SK-N-SH treated with all-trans-retinoic acid at 6 μM for 48 hours (cell line): ENCODE data around the gene LRRK1.

Source experiments
- ARNTL ChIP-seq: fragments of 450-650 bp; formaldehyde crosslinking; IDR thresholded peaks from 2 replicates; pipeline ENCODE4 v1.5.0; 2020; ENCODE audit warnings: low read depth, mild to moderate bottlenecking, moderate library complexity, borderline replicate concordance
- CREB5 ChIP-seq: fragments of 250-450 bp; sonication (Bioruptor Pico); IDR thresholded peaks from 2 replicates; pipeline ENCODE4 v1.5.1; 2020; ENCODE audit warnings: low read depth, mild to moderate bottlenecking, moderate library complexity
- CSDC2 ChIP-seq: fragments of 250-450 bp; sonication (Bioruptor Pico); IDR thresholded peaks from 2 replicates; pipeline ENCODE4 v1.5.0; 2020; ENCODE audit warnings: mild to moderate bottlenecking, moderate library complexity
- CSRNP3 ChIP-seq: fragments of 250-450 bp; sonication (Bioruptor Pico); IDR thresholded peaks from 2 replicates; pipeline ENCODE4 v1.5.1; 2021; ENCODE audit warnings: mild to moderate bottlenecking, moderate library complexity
- OSR1 ChIP-seq: fragments of 250-450 bp; sonication (Bioruptor Pico); IDR thresholded peaks from 2 replicates; pipeline ENCODE4 v1.8.0; 2022; ENCODE audit warnings: moderate library complexity, mild to moderate bottlenecking, inconsistent platforms
- PATZ1 ChIP-seq: fragments of 250-450 bp; sonication (Bioruptor Pico); IDR thresholded peaks from 2 replicates; pipeline ENCODE4 v1.8.0; 2020; ENCODE audit warnings: mild to moderate bottlenecking, moderate library complexity, borderline replicate concordance
- PPARA ChIP-seq: fragments of 250-450 bp; sonication (Bioruptor Pico); IDR thresholded peaks from 2 replicates; pipeline ENCODE4 v1.5.0; 2020; ENCODE audit warnings: mild to moderate bottlenecking, borderline replicate concordance
- SNAI2 ChIP-seq: fragments of 250-450 bp; sonication (Bioruptor Pico); IDR thresholded peaks from 2 replicates; pipeline ENCODE4 v1.5.0; 2020; ENCODE audit warnings: mild to moderate bottlenecking, moderate library complexity
- TCF4 ChIP-seq: fragments of 250-450 bp; sonication (Bioruptor Pico); IDR thresholded peaks from 2 replicates; pipeline ENCODE4 v1.8.0; 2021; ENCODE audit warnings: mild to moderate bottlenecking, moderate library complexity, borderline replicate concordance
- TOX ChIP-seq: fragments of 250-450 bp; sonication (Bioruptor Pico); IDR thresholded peaks from 2 replicates; pipeline ENCODE4 v1.8.0; 2021; ENCODE audit warnings: mild to moderate bottlenecking, moderate library complexity, borderline replicate concordance
- ZC3H10 ChIP-seq: fragments of 250-450 bp; sonication (Bioruptor Pico); IDR thresholded peaks from 2 replicates; pipeline ENCODE4 v1.5.1; 2021; ENCODE audit warnings: mild to moderate bottlenecking, moderate library complexity
- ZFP3 ChIP-seq: fragments of 250-450 bp; sonication (Bioruptor Pico); IDR thresholded peaks from 2 replicates; pipeline ENCODE4 v1.5.0; 2020; ENCODE audit warnings: mild to moderate bottlenecking, moderate library complexity
- ZFP30 ChIP-seq: fragments of 450-650 bp; formaldehyde crosslinking; IDR thresholded peaks from 2 replicates; pipeline ENCODE4 v1.5.0; 2022; ENCODE audit warnings: mild to moderate bottlenecking, moderate library complexity

GRCh38 chr15:100983221-100983620, 64.1 kb downstream of the LRRK1 start:
- TF ChIP-seq PPARA (no peak), CREB5 (CRISPR knock-in tag) (no peak), CSDC2 (CRISPR knock-in tag) (no peak), SNAI2 (CRISPR knock-in tag) (no peak), ZC3H10 (CRISPR knock-in tag) (no peak), PATZ1 (no peak), TOX (no peak), OSR1 (CRISPR knock-in tag) (no peak), ZFP3 (CRISPR knock-in tag) (no peak), ARNTL (CRISPR knock-in tag) (no peak), ZFP30 (no peak), CSRNP3 (CRISPR knock-in tag) (no peak), TCF4 (CRISPR knock-in tag) (no peak)
